ENCODE data around the gene PLD2.

DNA sequence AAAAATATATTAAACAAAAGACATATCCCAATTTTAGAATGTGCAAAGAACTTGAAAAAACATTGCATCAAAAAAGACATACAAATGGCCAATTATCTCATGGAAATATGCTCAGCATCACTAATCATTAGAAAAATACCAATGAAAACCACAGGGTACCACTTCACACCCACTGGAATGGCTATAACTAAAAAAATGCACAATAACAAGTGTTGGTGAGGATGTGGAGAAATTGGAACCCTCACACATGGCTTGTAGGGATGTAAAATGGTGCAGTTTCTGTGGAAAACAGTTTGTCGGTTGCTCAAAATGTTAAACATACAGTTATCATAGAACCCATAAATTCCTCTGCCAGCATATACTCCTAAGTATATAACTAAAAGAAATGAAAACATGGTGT is 11.8 kb upstream of the PLD2 start:
- TF ChIP-seq EZH2 (IDR thresholded peaks at IDR 0.05) (no peak), POLR2AphosphoS5 (IDR thresholded peaks at IDR 0.05; ENCODE audit: borderline replicate concordance, low read depth, low read length) (no peak), FOXP2 (optimal IDR thresholded peaks at IDR 0.05; ENCODE audit: control extremely low read depth, extremely low read length, insufficient read depth) (no peak)

Data from SK-N-MC (cell line).